SK-N-MC (cell line): ENCODE results near the gene CBLN1.

Source experiments
- EZH2 ChIP-seq: fragments of 200-600 bp; sonication (generic); IDR thresholded peaks from one replicate; pipeline ENCODE4 v1.6.1; 2017; ENCODE audit warnings: antibody characterized with exemption
- POLR2AphosphoS5 ChIP-seq: IDR thresholded peaks from 2 replicates; pipeline ENCODE4 v1.6.1; 2012; ENCODE audit warnings: mild to moderate bottlenecking, low read depth, low read length, borderline replicate concordance

GRCh38 chr16:49276646-49277385 is 4.8 kb downstream of the CBLN1 start:
- no peak for TF ChIP-seq EZH2
- no peak for TF ChIP-seq POLR2AphosphoS5
